Left ventricle myocardium inferior (tissue), 1 donor: ENCODE data around the gene MYO5B. TPM values are rescaled to one million over a fixed set of nuclear protein-coding genes. Genes with fewer than 3 reads are reported as not detected.

ENCODE experiments used
- DNase-seq: peaks from one replicate; pipeline ENCODE4 v3.0.0-alpha.2; 2020
- H3K27ac ChIP-seq: fragments of 200-600 bp; replicated peaks from 2 replicates; pipeline ENCODE4 v1.8.0; 2021
- H3K27me3 ChIP-seq: fragments of 200-600 bp; 2 replicates; pipeline ENCODE4 v1.8.0; 2021; ENCODE audit warnings: low read depth
- H3K36me3 ChIP-seq: fragments of 200-600 bp; 2 replicates; pipeline ENCODE4 v1.8.0; 2021
- H3K4me1 ChIP-seq: fragments of 200-600 bp; 2 replicates; pipeline ENCODE4 v1.8.0; 2021
- H3K4me3 ChIP-seq: fragments of 200-600 bp; 2 replicates; pipeline ENCODE4 v1.8.0; 2021; ENCODE audit warnings: mild to moderate bottlenecking, moderate library complexity
- H3K9me3 ChIP-seq: fragments of 200-600 bp; replicated peaks from 2 replicates; pipeline ENCODE4 v1.8.0; 2021
- intact Hi-C: fragments of 100-400 bp; cut with micrococcal nuclease; formaldehyde crosslinking; loops from one replicate; pipeline ENCODE4 v1.11.0; 2022
- total RNA-seq: library from RNA; stranded (reverse); fragmentation: NEBNext Ultra II Directional; extraction: Animal tissue kit (Norgen Biotek cat#: 25700); gene quantifications from one replicate; pipeline ENCODE4 v1.2.1, GENCODE V29; 2021
- TF ChIP-seq, protein P1 (sequence below): fragments of 200-600 bp; IDR thresholded peaks from 2 replicates; pipeline ENCODE4 v1.8.0; 2021; ENCODE audit warnings: antibody characterized with exemption, mild to moderate bottlenecking, borderline replicate concordance
- donor health status: DM: no; HTN: yes; CAD: no; lungs with severe emphysema.

Gene MYO5B
- total RNA-seq, 1 donor from 2014 or later, result 0.44 TPM

DNA sequence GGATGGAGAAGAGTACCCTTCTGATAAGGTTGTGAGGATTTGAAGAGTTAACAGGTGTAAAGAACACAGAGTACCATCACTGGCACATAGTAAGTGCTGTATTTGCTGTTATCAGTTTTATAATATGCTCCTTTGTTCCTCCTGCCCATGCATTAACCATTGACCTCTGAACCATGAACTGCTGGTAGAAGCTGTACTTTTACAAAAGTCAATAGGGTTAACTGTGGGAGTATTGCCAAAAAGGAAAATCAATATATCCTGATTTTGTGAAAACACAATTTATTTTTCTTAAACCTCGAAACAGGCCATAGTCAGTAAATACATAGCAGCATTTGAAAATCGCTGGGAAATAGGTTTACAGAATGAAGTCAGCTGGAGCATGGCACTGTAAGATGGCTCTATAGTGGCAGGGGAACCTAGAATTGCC lies 362.7 kb downstream of the MYO5B start:
- no peaks in the 10 kb centered on the region for H3K36me3 ChIP-seq
- H3K9me3 ChIP-seq, result peaks cover 37% of the 10 kb centered on the region
- TF ChIP-seq, protein P1, sequence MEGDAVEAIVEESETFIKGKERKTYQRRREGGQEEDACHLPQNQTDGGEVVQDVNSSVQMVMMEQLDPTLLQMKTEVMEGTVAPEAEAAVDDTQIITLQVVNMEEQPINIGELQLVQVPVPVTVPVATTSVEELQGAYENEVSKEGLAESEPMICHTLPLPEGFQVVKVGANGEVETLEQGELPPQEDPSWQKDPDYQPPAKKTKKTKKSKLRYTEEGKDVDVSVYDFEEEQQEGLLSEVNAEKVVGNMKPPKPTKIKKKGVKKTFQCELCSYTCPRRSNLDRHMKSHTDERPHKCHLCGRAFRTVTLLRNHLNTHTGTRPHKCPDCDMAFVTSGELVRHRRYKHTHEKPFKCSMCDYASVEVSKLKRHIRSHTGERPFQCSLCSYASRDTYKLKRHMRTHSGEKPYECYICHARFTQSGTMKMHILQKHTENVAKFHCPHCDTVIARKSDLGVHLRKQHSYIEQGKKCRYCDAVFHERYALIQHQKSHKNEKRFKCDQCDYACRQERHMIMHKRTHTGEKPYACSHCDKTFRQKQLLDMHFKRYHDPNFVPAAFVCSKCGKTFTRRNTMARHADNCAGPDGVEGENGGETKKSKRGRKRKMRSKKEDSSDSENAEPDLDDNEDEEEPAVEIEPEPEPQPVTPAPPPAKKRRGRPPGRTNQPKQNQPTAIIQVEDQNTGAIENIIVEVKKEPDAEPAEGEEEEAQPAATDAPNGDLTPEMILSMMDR, result no peak
- DNase-seq, result no peak
- no peaks in the 10 kb centered on the region for H3K27me3 ChIP-seq
- no peak overlapping the region for H3K27ac ChIP-seq
- intact Hi-C loops, result no loop called here
- H3K4me3 ChIP-seq, result no peak overlapping the region
- H3K4me1 ChIP-seq, result peaks cover 7% of the 10 kb centered on the region

DNA sequence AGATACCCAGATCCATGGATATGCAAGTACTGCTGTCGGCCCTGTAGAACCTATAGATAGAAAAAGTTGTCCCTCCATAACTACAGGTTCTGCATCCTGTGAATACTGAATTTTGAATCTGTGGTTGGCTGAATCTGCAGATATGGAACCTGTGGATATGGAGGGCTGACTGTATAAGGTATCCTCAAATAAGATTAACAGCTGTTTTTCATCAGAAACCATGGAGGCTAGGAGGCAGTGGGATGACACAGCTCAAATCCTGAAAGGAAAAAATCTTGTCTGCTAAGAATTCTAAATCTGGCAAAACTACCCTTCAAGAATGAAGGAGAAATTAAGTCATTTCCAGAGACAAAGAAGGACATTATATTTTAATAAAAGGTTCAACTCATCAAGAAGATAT lies 367.0 kb downstream of the MYO5B start:
- no peak overlapping the region for H3K4me3 ChIP-seq
- no peaks in the 10 kb centered on the region for H3K4me1 ChIP-seq
- no peak for DNase-seq
- peaks cover 44% of the 10 kb centered on the region for H3K9me3 ChIP-seq
- TF ChIP-seq, protein P1, result no peak
- H3K27me3 ChIP-seq, result no peaks in the 10 kb centered on the region
- intact Hi-C loops, result no loop called here
- H3K27ac ChIP-seq, result no peak overlapping the region
- no peaks in the 10 kb centered on the region for H3K36me3 ChIP-seq

DNA sequence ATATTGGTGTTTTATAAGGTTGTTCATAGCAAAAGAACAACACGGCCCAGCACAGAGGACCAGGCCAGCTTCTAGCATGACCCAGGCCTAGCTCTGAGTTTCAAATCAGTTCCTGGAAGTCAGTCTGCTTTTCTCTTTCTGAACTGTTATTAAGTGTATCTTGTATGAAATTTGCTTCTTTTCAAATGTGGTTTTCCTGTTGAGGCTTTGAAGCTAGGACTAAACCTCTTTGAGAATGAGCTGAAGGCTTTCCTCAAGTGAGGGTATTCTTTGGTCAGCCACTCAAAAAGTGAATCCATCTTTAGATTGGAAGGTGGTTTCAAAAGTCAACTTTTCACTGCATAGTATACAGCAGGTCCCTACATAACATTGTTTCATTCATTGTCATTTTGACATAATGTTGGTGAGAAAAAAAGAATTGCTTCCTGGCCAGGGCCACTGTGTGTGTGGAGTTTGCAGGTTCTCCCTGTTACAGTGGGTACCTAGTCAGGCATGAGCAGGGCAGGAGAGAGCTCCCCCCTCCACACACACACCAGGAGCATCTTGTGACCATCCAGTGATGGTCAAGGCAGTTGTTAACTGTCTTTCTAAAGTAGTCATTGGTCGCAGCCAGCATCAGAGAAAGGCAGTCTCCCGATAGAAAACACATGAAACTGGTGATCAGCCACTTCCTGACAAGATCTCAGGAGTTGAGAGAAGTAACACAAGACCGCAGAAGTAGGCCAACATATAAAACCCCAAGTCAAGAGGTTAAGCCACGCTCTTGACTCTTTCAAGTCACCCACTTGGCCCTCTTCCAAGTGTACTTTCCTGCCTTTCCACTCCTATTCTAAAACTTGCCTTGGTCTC lies 374.9 kb downstream of the MYO5B start:
- no peak overlapping the region for H3K27ac ChIP-seq
- intact Hi-C loops, result no loop called here
- no peaks in the 10 kb centered on the region for H3K27me3 ChIP-seq
- no peaks in the 10 kb centered on the region for H3K9me3 ChIP-seq
- TF ChIP-seq, protein P1, result no peak
- no peak overlapping the region for H3K4me3 ChIP-seq
- DNase-seq, result no peak
- no peaks in the 10 kb centered on the region for H3K36me3 ChIP-seq
- H3K4me1 ChIP-seq, result no peaks in the 10 kb centered on the region

DNA sequence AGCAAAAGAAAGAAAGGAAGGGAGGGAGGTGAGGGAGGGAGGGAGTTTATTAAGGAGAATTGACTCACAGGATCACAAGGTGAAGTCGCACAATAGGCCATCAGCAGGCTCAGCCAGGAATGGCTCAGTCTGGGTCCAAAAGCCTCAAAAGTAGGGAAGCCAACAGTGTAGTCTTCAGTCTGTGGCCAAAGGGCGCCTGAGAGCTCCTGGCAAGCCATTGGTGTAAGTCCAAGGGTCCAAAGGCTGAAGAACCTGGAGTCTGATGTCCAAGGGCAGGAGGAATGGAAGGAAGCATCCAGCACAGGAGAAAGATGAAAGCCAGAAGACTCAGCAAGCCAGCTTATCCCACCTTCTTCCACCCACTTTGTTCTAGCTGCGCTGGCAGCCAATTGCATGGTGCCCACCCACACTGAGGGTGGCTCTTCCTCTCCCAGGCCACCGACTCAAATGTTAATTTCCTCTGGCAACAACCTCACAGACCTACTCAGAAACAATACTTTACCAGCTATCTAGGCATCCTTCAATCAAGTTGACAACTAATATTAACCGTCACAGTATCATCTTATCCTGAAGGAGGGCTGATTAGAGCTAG lies 375.8 kb downstream of the MYO5B start:
- Histone ChIP-seq H3K9me3 (no peaks in the 10 kb centered on the region), H3K4me1 (peaks cover 6% of the 10 kb centered on the region), H3K27ac (no peak overlapping the region), H3K4me3 (no peak overlapping the region), H3K36me3 (no peaks in the 10 kb centered on the region), H3K27me3 (no peaks in the 10 kb centered on the region)
- TF ChIP-seq, protein P1, result no peak
- intact Hi-C loops, result no loop called here
- no peak for DNase-seq

DNA sequence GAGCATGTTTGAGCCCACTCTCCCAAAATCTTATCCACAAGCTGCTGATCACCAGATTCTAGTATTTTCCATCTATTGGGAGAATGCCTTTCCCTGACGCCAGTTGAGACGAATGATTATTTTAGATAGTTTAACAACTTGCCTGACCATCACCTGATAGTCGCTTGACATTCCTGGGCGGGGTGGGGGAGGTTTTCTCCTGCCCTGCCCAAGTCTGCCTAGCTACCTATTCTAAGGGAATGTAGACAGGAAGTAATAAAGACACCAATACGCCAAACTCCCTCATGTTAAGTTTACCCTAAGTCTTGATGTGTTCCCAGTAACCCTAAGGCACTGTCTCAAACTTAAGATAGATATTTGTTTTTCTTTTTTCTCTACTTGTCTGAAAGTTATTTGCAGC lies 377.0 kb downstream of the MYO5B start:
- DNase-seq, result no peak
- Histone ChIP-seq H3K36me3 (no peaks in the 10 kb centered on the region), H3K27me3 (no peaks in the 10 kb centered on the region), H3K4me3 (no peak overlapping the region), H3K27ac (no peak overlapping the region), H3K9me3 (no peaks in the 10 kb centered on the region), H3K4me1 (peaks cover 15% of the 10 kb centered on the region)
- TF ChIP-seq, protein P1, result no peak
- intact Hi-C loops, result no loop called here
